Measurements from ENCODE around the gene DYNC1I1.

DYNC1I1 gene

DNA sequence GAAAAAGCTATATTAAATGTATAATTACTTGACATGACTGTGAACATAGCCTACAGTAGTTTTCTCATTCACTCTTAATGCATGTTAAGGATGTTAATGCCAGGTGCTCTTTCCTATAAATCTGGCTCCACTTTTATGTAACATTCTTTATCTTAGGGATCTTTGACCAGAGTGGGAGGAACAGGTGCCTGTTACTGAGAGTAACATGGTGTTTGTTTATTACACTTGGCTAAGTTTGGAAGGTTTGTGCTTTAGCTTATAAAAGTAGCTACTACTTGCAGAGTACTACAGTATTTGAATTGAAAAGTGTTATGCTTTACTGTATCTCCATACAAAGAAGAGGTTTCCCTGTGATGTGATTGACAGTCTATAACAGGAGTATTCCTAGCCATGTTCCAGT lies 183.4 kb downstream of the DYNC1I1 start:
- no peak overlapping the region for H3K4me3 ChIP-seq (ENCODE audit: low read depth, low read length)

DNA sequence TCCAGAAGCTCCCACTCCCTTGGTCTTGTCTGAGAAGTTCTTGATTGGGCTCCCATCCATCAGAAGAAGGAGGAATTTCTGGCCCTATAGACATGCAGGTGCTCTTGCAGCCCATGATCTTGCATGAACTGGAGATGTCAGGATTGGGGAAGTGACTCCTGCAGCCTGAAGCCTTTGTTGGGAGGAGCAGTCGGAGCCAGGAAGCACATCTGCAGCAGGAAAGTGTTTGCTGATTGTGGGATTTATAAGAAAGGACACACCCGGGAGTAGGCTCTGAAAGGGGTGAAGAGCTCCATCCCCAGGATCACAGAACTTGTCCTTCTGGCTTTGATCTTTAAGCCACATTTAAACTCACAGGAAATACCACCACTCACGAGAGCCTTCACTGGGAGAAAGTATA lies 185.2 kb downstream of the DYNC1I1 start:
- no peak overlapping the region for H3K4me3 ChIP-seq (ENCODE audit: low read depth, low read length)

DNA sequence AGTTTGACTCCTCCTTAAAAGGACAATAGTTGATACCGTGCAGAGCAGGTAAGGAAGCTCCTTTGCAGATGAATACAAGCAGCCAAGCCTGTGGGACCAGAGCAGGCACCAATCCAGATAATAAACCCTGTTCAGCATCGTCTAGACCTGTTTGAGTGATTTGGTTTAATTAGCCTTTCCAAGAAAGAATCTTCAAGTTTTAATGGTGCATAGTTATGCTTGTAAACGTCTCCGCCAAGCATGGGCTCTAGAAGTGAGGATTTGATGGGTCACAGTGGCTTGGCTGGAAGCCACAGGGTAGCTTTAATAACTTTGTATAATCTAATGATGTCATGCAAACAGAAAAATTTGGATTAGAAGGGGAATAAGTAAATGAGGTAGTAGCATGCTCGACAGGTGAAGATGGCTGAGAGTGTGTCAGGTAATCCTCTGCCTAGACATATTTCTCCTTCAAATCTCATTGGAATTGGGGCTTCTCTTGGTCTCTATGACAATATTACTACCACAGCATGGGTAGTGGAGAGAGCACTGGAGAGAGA lies 188.4 kb downstream of the DYNC1I1 start:
- no peak overlapping the region for H3K4me3 ChIP-seq (ENCODE audit: low read depth, low read length)

DNA sequence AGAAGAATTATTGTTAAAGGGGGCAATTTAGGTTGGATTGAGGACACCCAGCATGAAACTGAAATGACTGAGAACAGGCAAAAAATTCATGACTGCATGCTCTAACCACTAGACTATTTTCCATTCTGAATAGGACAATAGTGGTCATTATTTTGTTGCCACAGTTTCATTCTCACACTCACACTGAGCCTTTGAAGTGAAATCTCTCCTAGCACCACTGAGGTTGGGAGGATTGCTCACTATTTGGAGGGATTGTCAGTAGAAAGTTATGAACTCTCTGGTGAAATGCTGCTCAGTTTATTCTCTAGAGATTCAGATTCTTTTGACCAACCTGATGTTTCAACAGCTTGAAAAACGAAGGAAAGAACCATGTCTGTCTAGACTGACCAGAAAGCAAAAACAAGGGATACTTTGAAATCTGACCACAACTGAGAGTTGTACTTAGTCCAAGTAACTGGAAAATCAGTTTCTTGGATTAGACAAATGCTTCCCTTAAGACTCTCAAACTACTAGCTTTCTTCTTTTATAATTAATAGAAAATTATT lies 191.2 kb downstream of the DYNC1I1 start:
- H3K4me3 ChIP-seq (ENCODE audit: low read depth, low read length), result no peak overlapping the region

DNA sequence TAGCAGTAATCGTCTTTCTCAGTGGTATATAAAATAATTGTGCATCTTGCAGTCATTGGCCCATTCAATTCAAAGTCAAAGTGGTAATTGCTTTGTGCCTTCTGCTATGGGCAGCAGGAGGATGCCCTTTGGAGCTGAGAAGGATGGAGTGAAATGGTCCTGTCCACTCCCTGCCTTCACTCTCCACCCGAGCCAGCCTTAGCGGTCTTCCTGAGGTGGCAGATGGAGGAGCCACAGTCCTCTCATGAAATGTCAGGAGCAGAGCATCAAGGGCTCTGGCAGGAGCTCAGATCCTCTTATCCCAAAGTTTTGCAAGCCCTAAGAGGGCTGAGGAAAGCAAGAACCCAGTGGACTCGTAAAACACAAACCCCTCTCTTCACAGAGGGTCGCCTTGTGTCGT lies 199.4 kb downstream of the DYNC1I1 start:
- H3K4me3 ChIP-seq (ENCODE audit: low read depth, low read length), result no peak overlapping the region

DNA sequence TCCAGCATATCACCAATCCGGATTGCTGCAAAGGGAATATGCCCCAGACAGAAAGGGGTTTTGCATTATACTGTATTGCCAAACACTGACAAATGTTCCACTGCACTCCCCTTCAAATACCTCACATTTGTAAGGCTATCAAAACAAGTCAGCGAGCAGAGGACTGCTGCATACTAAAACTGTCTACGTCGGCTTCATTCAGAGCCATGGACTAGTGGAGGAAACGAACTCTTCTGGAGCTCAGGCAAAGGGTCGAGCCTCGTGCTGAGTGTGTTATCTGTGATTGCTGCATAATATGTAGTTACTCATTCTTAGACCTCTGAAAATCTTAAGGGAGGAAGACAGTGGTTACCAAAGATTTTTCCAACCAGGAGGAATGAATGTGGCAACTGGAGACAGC lies 200.2 kb downstream of the DYNC1I1 start:
- no peak overlapping the region for H3K4me3 ChIP-seq (ENCODE audit: low read depth, low read length)

DNA sequence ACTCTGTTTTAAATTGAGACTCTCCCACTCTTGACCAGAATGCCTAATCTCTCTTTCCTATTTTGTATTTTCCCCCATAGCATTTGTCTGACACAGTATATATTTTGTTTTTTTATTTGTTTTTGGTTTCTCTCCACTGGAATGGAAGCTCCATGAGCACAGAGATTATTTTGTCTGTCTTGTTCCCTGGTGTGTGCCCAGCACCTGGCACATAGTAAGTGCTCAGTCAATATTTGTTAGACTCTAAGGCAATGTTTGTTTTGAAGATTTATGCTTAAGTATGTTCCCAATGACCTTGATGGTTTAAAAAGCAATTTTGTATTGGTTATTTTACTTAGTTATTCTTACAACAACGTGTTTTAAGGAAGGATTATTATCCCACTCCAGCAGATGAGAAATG lies 201.8 kb downstream of the DYNC1I1 start:
- H3K4me3 ChIP-seq (ENCODE audit: low read depth, low read length), result no peak overlapping the region

DNA sequence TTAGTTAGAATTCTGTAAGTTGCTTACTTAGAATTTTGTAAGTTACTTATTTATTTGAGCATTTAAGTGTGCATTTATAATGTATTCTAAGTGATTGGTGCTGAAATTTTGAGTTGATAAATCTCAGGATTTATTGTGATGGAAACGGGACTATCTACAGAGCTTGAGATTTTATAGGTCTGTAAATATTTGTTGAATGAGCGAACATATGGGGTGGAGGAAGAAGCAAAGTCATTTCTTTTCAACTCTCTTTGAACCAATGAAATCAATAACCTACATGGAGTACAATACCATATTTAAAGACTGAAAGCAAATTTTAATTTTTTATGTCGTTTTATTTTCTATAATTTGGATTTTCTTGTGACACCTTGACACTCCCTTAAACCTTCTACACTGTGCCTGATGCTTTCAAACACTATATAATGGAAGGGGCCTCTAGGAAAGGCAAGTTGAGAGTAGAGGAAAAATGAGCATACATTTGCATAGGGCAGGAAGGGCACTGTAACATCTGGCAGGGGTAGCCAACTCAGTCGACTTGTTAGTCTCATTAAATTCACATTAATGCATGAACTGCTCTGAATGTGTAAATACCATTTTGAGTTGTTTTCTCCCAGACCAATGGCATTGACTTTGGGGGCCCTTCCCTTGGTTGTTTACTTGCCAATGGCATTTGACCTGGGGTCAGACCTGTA lies 204.2 kb downstream of the DYNC1I1 start:
- no peak overlapping the region for H3K4me3 ChIP-seq (ENCODE audit: low read depth, low read length)

DNA sequence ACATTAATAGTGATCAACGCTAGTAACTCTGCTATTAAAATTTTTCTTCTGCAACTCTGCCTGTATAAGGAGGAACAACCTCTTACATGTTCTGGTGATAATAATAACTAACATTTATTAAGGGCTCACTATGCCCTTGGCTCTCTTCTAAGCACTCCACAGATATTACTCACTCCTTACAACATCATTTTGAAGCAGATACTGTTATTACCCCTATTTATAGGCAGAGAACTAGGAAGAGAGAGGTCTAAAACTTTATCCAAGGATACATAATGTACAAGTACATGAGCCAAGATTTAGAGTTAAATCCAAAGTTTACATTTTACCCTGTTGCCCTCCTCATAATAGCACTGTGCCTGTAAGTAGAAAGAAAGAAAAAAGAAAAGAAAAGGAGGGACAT lies 205.6 kb downstream of the DYNC1I1 start:
- no peak overlapping the region for H3K4me3 ChIP-seq (ENCODE audit: low read depth, low read length)

DNA sequence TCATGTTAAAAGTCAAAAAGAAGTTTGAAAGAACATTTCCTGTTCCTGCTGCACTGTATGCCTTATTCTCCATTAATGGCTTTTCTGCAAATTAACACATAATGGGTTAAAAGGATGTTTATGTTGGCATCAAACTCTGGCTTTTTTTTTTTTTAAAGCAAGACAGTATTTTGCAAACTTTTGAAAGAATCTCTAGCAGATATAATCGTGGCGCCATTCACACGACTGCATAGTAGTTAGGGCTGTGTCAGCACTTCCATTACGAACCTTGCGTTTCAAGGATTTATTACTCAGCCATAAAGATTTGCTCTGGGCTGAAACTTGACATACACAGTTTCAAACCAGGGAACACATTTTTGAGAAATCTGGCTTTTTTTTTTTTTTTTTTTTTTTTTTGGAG lies 207.8 kb downstream of the DYNC1I1 start:
- H3K4me3 ChIP-seq (ENCODE audit: low read depth, low read length), result no peak overlapping the region

DNA sequence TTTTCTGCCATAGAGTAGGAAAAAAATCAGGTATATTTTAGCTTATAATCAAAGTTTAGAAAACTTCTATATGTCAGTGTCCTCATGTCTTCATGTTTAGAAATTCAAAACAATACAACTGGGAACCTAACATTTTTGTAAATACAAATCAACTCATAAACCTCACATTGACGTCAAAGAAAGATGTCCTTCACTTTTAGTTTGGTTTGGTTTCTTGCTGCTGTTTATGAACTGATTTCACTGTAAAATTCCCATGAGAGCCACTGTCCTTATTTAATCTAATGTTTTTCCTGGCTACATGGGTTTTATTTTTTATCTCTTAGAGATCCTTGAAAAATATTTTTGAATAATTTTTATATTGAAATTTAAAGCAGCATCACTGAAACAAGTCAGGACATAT lies 208.4 kb downstream of the DYNC1I1 start:
- H3K4me3 ChIP-seq (ENCODE audit: low read depth, low read length), result no peak overlapping the region

DNA sequence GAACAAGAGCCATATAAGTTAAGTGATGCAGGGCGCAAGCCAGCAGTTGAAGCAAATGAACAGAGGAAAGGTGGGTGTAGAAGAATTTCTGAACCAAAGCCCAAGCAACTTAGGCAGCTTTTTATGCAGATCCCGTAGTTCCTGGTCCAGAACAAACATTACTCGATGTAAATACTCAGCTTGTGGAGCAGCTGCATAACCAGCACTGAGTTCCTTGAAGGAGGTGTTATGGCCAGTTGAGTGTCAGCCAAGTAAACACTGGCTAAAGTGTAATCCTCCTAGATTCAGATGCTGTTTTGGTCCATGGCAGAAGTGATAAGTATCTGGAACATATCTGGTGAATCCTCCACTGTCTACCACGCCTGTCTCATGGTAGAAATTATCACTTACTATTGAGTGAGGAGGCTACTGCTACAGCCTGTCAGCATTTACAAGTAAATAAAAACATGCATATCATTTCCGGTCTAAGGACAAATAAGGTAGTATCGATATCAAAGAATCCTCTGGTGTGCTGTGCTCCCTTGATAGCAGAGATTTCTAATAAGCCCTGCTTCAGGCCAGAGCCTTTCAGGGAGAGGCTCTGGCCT lies 213.9 kb downstream of the DYNC1I1 start:
- no peak overlapping the region for H3K4me3 ChIP-seq (ENCODE audit: low read depth, low read length)

DNA sequence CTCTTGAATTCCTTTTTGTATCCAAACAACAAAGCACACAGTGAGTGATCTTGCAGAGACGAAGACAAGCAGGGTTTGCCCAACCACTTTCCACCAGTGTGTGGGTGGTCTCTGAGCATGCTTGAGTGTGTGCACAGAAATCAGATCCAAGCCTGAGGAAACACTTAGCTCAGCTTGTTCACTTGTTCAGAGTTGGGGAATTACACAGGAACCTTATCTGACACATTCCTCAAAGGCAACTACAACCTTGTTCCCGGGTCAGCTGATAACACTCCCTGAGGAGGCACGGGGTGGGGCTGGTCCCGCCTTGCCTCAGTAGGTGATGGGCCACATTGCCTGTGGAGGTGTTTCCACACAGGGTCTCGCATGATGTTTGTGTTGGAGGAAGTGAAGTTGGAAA lies 216.9 kb downstream of the DYNC1I1 start:
- no peak overlapping the region for H3K4me3 ChIP-seq (ENCODE audit: low read depth, low read length)

DNA sequence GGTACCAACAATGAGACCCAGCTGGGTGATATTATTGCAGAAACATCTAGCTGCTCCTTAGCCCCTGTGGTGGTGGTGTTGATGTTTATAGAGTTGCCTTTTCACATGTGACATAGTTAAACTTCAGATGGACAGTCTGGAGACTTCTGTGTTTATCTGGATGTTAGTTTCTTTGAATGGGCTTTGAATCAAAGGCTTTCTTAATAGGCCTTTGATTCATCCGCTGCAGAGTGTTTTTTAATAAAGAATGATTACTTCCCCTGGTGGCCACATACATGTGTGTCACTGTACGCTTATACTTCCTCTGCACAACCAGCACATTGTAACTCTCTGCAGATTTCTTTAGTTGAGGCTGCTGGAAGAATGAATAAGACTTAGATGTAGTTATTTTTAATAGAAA lies 221.0 kb downstream of the DYNC1I1 start:
- no peak overlapping the region for H3K4me3 ChIP-seq (ENCODE audit: low read depth, low read length)

DNA sequence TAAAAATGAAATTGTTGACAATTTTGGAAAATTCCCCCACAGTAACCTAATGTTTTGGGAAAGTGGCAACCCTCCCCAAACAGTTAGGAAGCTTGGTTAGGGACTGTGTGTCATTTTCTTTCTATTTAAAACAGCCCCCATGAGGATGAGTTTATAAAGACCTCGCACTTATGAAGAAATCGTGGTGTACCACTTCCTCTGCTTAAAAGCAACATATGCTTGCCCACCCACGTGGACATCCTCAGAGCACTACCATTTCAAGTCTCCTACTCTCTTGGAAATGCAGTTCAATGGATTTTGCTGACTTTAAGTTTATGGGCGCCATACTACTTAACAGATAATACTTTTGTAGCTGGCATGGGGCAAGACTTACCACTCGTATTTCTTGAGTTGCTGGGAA lies 223.8 kb downstream of the DYNC1I1 start:
- no peak overlapping the region for H3K4me3 ChIP-seq (ENCODE audit: low read depth, low read length)

DNA sequence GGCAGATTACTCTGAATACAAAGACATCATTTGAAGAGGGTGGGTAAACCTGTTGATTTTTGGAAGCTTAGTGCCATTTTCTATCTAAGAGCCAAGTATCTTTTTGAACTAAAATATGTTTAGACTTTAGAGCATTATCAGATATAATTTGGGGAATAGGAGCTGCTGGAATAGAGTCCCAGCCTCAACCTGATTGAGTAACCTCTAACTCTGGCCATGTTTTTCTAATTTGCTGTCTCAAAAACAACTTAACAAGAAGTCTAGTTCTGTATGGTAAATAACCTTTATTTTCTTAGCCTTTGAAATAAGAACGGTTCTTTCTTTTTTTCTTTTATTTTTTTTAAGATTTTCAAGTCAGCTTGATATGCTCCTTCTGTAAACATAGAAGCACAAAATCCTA lies 224.5 kb downstream of the DYNC1I1 start:
- H3K4me3 ChIP-seq (ENCODE audit: low read depth, low read length), result no peak overlapping the region

DNA sequence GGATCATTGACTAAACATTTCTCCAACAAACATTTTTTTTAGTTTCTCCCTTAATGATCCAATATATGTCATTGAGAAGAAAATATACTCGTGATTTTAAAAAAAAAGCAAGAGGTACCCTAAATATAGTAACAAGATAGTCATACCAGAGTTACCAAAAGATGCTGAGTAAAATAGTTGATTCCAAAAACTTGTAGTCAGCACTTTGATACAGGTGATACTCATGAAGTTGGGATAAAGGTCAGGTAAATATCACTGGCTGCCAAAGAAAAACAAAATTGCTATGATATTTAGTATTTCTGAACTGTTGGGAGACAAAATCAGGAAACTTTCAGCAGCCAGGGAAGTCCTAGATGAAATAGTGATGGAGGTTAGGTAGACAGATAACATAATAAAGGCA lies 225.3 kb downstream of the DYNC1I1 start:
- H3K4me3 ChIP-seq (ENCODE audit: low read depth, low read length), result no peak overlapping the region

DNA sequence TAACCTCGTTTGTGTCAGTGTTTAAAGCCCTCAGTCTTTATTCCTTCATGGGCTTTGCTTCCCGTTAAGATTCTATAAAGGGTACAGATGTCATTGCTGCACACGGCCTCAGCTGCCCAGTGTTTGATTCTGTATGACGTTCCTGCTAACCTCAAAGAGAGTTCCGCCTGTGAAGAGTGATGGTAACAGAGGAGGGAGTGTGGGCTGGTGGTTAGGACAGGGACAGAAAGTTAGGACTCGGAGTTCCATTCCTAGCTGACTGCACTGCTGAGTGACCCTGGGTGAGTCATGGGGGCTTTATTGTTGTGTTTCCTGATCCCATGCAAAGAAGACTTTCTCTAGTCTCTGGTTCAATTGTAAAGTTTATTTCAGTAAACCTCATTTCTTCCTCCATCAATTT lies 227.1 kb downstream of the DYNC1I1 start:
- H3K4me3 ChIP-seq (ENCODE audit: low read depth, low read length), result no peak overlapping the region

DNA sequence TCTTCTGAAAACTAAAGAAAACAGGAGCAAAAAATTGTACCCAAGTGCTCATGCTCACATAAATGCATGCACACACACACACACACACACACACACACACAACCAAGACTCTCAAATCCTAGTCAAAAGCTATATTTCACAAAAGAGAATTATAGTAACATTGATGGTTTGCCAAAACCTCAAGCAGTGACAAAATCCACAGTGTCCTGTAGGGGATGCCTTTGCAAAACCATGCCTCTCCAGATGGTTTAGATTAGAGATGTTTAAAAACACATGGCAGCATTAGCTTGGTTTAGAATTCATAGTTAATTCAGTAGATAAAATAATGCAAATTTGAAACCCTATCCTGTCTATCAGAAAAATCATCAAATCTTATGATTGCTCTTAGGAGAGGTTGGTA lies 232.2 kb downstream of the DYNC1I1 start:
- H3K4me3 ChIP-seq (ENCODE audit: low read depth, low read length), result no peak overlapping the region

DNA sequence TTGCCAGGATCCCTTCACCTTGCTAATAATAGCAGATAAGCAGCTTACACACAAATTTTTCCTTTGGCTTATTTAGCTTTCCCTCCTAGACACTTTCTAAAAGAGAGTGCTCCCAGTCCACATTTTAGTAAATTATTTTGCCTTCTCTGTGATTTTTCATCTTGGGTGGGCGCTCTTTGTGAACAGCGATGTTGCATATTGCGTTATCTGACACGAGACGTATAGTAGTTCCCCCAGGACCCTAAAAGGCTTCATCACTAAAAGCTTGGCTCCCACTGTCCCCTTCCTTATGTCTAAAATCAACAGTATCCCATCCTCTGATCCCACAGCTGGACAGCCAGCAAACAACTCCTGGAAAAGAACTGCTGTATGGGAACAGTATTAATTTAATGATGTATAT lies 232.9 kb downstream of the DYNC1I1 start:
- H3K4me3 ChIP-seq (ENCODE audit: low read depth, low read length), result no peak overlapping the region

DNA sequence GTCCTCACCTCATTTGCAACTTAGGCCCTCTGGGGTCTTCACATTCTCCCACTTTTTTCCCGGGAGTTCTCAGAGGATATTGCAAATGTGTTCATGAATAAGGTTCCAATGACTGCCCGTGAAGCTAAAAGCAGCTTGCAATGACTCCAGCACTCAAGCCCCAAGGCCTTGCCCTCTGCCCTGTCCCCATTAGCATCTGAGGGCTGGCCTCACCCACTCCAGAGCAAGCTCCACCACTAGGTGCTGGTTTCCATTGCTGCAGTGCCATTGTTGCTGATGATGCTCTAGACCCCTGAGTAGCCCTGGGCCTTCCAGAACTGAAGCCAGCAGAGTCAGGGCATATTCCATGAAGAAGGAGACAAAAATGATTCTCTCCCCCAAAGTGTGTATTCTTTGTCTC lies 236.8 kb downstream of the DYNC1I1 start:
- H3K4me3 ChIP-seq (ENCODE audit: low read depth, low read length), result no peak overlapping the region

DNA sequence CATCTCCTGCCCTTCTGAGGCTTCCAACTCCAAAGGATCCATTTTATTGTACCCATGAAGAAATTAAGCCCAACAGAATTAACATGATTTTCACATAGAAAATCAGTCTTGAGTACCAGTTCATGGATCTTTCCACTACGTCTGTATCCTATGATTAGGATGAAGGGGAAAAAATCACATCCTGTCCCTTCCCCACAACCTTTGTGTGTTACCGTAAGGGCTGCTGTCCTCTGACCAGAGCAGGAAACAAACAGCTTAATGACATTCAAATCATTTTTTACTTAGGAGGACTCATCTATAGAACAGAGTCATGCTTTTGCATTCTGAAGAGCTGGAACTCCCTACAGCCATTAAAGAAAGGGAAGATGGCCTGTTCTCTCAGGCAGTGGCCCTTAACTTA lies 241.5 kb downstream of the DYNC1I1 start:
- no peak overlapping the region for H3K4me3 ChIP-seq (ENCODE audit: low read depth, low read length)

DNA sequence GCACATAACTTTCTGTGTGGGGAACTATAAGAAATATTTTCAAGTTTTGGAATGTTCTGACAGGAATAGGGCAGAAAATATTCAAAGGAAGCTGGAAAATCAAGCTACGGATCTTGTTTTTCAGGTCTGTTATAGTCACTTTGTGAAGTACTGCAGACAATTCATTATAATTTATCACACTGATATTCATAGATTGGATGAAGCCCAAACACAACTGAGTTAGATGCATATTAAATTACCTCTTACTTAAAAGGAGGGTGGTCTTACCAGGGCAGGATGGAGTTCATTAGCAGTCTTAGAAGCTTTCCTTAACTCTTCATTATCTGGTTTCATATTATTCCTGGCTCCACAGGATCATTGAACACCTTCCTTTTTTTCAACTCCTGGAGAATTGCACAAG lies 242.3 kb downstream of the DYNC1I1 start:
- H3K4me3 ChIP-seq (ENCODE audit: low read depth, low read length), result no peak overlapping the region

Data from iPS-11a (cell line).